Mesendoderm (in vitro differentiated cells): ENCODE results near the gene SLC8B1.

Source experiments
- DNase-seq: peaks from one replicate; pipeline ENCODE4 v3.0.0; 2013
- H2AK5ac ChIP-seq: 2 replicates; pipeline ENCODE4 v1.6.1; 2013; ENCODE audit warnings: low read length, inconsistent platforms
- H2BK120ac ChIP-seq: 2 replicates; pipeline ENCODE4 v1.6.1; 2013; ENCODE audit warnings: low read depth, mild to moderate bottlenecking, low read length, moderate library complexity, mixed read lengths
- H2BK15ac ChIP-seq: replicated peaks from 2 replicates; pipeline ENCODE4 v1.6.1; 2013; ENCODE audit warnings: low read depth, mild to moderate bottlenecking, moderate library complexity
- H2BK5ac ChIP-seq: 2 replicates; pipeline ENCODE4 v1.6.1; 2013; ENCODE audit warnings: low read length, inconsistent platforms
- H3K18ac ChIP-seq: 2 replicates; pipeline ENCODE4 v1.6.1; 2013; ENCODE audit warnings: mild to moderate bottlenecking, low read length, mixed read lengths
- H3K23ac ChIP-seq: one replicate; pipeline ENCODE4 v1.6.1; 2013; ENCODE audit warnings: low read length
- H3K27ac ChIP-seq: 2 replicates; pipeline ENCODE4 v1.5.1; 2013; ENCODE audit warnings: low read depth, mild to moderate bottlenecking, inconsistent platforms, low read length, moderate library complexity
- H3K27me3 ChIP-seq: 2 replicates; pipeline ENCODE4 v1.6.1; 2013; ENCODE audit warnings: low read length, control low read depth, mild to moderate bottlenecking, inconsistent platforms; ENCODE audit not compliant: insufficient read depth, poor library complexity
- H3K36me3 ChIP-seq: 2 replicates; pipeline ENCODE4 v1.6.1; 2013; ENCODE audit warnings: low read length, inconsistent platforms; ENCODE audit not compliant: control insufficient read depth, insufficient read depth
- H3K4ac ChIP-seq: one replicate; pipeline ENCODE4 v1.6.1; 2013; ENCODE audit warnings: low read depth, mild to moderate bottlenecking, low read length, moderate library complexity
- H3K4me1 ChIP-seq: 2 replicates; pipeline ENCODE4 v1.6.1; 2013; ENCODE audit warnings: low read depth, low read length, inconsistent platforms; ENCODE audit not compliant: control insufficient read depth
- H3K4me2 ChIP-seq: 2 replicates; pipeline ENCODE4 v1.6.1; 2013; ENCODE audit warnings: low read length
- H3K4me3 ChIP-seq: 2 replicates; pipeline ENCODE4 v1.5.1; 2013; ENCODE audit warnings: mild to moderate bottlenecking, low read length
- H3K56ac ChIP-seq: one replicate; pipeline ENCODE4 v1.6.1; 2013; ENCODE audit warnings: low read length
- H3K79me1 ChIP-seq: 2 replicates; pipeline ENCODE4 v1.6.1; 2013; ENCODE audit warnings: low read length, inconsistent platforms
- H3K79me2 ChIP-seq: 2 replicates; pipeline ENCODE4 v1.6.1; 2013; ENCODE audit warnings: mild to moderate bottlenecking, low read length; ENCODE audit not compliant: control insufficient read depth, insufficient read depth
- H3K9ac ChIP-seq: 2 replicates; pipeline ENCODE4 v1.6.1; 2013; ENCODE audit warnings: low read length, inconsistent platforms
- H4K5ac ChIP-seq: one replicate; pipeline ENCODE4 v1.6.1; 2013; ENCODE audit warnings: low read length
- H4K8ac ChIP-seq: one replicate; pipeline ENCODE4 v1.6.1; 2013; ENCODE audit warnings: low read depth, mild to moderate bottlenecking, control low read depth, low read length, moderate library complexity
- WGBS: extraction: QIAGEN DNeasy Blood & Tissue Kit; methylation state at CpG from one replicate; pipeline ENCODE4 v1.1.7; 2013; ENCODE audit warnings: low lambda C conversion rate, missing lambda C conversion rate; ENCODE audit not compliant: insufficient coverage; ENCODE audit errors: extremely low coverage; 5-methylcytosine and 5-hydroxymethylcytosine counted together

The SLC8B1 gene

GRCh38 chr12:113332688-113333417 lies 2.1 kb downstream of the SLC8B1 start:
- H2BK15ac ChIP-seq: no peak overlapping the region
- H3K23ac ChIP-seq: no peak overlapping the region
- H3K18ac ChIP-seq: no peak overlapping the region
- no peak for DNase-seq
- H3K4ac ChIP-seq: no peak overlapping the region
- H3K9ac ChIP-seq: no peak overlapping the region
- H4K5ac ChIP-seq: no peak overlapping the region
- no peak overlapping the region for H3K4me2 ChIP-seq
- H3K27ac ChIP-seq: no peak overlapping the region
- no peak overlapping the region for H2BK120ac ChIP-seq
- no CpG with 5 or more reads among the region's 17 CpGs for WGBS
- no peaks in the 10 kb centered on the region for H3K4me1 ChIP-seq
- no peak overlapping the region for H3K4me3 ChIP-seq
- no peaks in the 10 kb centered on the region for H3K36me3 ChIP-seq
- no peaks in the 10 kb centered on the region for H3K79me1 ChIP-seq
- H3K56ac ChIP-seq: no peak overlapping the region
- H4K8ac ChIP-seq: no peak overlapping the region
- no peaks in the 10 kb centered on the region for H3K79me2 ChIP-seq
- no peak overlapping the region for H2AK5ac ChIP-seq
- H3K27me3 ChIP-seq: no peaks in the 10 kb centered on the region
- no peak overlapping the region for H2BK5ac ChIP-seq

GRCh38 chr12:113330505-113330904 lies 4.4 kb downstream of the SLC8B1 start:
- H4K8ac ChIP-seq: no peak overlapping the region
- H3K79me2 ChIP-seq: no peaks in the 10 kb centered on the region
- no peak overlapping the region for H4K5ac ChIP-seq
- H3K4me1 ChIP-seq: no peaks in the 10 kb centered on the region
- no peaks in the 10 kb centered on the region for H3K27me3 ChIP-seq
- no peaks in the 10 kb centered on the region for H3K36me3 ChIP-seq
- no peak for DNase-seq
- no peak overlapping the region for H3K4me2 ChIP-seq
- H3K56ac ChIP-seq: no peak overlapping the region
- H2AK5ac ChIP-seq: no peak overlapping the region
- no peak overlapping the region for H2BK120ac ChIP-seq
- no peak overlapping the region for H3K4ac ChIP-seq
- H3K79me1 ChIP-seq: no peaks in the 10 kb centered on the region
- H3K9ac ChIP-seq: no peak overlapping the region
- no CpG with 5 or more reads among the region's 2 CpGs for WGBS
- no peak overlapping the region for H2BK5ac ChIP-seq
- H3K27ac ChIP-seq: no peak overlapping the region
- no peak overlapping the region for H3K4me3 ChIP-seq
- H3K18ac ChIP-seq: no peak overlapping the region
- H3K23ac ChIP-seq: no peak overlapping the region
- no peak overlapping the region for H2BK15ac ChIP-seq

- H4K8ac ChIP-seq: no peak overlapping the region
- no peak overlapping the region for H3K4me3 ChIP-seq
- H3K27ac ChIP-seq: no peak overlapping the region
- H3K18ac ChIP-seq: no peak overlapping the region
- no peak overlapping the region for H2BK120ac ChIP-seq
- H2AK5ac ChIP-seq: no peak overlapping the region
- no peaks in the 10 kb centered on the region for H3K4me1 ChIP-seq
- H3K36me3 ChIP-seq: no peaks in the 10 kb centered on the region
- no peak overlapping the region for H3K4me2 ChIP-seq
- no peak overlapping the region for H3K9ac ChIP-seq
- H3K79me1 ChIP-seq: no peaks in the 10 kb centered on the region
- no CpG with 5 or more reads among the region's 1 CpG for WGBS
- H3K56ac ChIP-seq: no peak overlapping the region
- no peaks in the 10 kb centered on the region for H3K79me2 ChIP-seq
- H3K23ac ChIP-seq: no peak overlapping the region
- no peak for DNase-seq
- no peak overlapping the region for H4K5ac ChIP-seq
- no peak overlapping the region for H3K4ac ChIP-seq
- H2BK5ac ChIP-seq: no peak overlapping the region
- no peak overlapping the region for H2BK15ac ChIP-seq
- no peaks in the 10 kb centered on the region for H3K27me3 ChIP-seq
Measured at GRCh38 chr12:113329791-113330417, 5.0 kb downstream of the SLC8B1 start.

- Histone ChIP-seq H3K79me2 (no peaks in the 10 kb centered on the region), H3K27ac (no peak overlapping the region), H3K27me3 (no peaks in the 10 kb centered on the region), H3K4ac (no peak overlapping the region), H2BK5ac (no peak overlapping the region), H2BK15ac (no peak overlapping the region), H3K79me1 (no peaks in the 10 kb centered on the region), H3K4me2 (no peak overlapping the region), H2AK5ac (no peak overlapping the region), H3K23ac (no peak overlapping the region), H3K4me1 (no peaks in the 10 kb centered on the region), H2BK120ac (no peak overlapping the region), H3K4me3 (no peak overlapping the region), H3K56ac (no peak overlapping the region), H3K9ac (no peak overlapping the region), H3K36me3 (no peaks in the 10 kb centered on the region), H4K5ac (no peak overlapping the region), H4K8ac (no peak overlapping the region), H3K18ac (no peak overlapping the region)
- no CpG with 5 or more reads among the region's 9 CpGs for WGBS
- DNase-seq: no peak
Measured at GRCh38 chr12:113329022-113329790, 5.7 kb downstream of the SLC8B1 start.

- no peak overlapping the region for H2AK5ac ChIP-seq
- H3K27me3 ChIP-seq: no peaks in the 10 kb centered on the region
- no peak for DNase-seq
- no peaks in the 10 kb centered on the region for H3K36me3 ChIP-seq
- H3K18ac ChIP-seq: no peak overlapping the region
- H3K79me1 ChIP-seq: no peaks in the 10 kb centered on the region
- no peaks in the 10 kb centered on the region for H3K79me2 ChIP-seq
- no peaks in the 10 kb centered on the region for H3K4me1 ChIP-seq
- H3K9ac ChIP-seq: no peak overlapping the region
- H3K27ac ChIP-seq: no peak overlapping the region
- H2BK120ac ChIP-seq: no peak overlapping the region
- no CpG with 5 or more reads among the region's 5 CpGs for WGBS
- H4K5ac ChIP-seq: no peak overlapping the region
- no peak overlapping the region for H3K4me3 ChIP-seq
- no peak overlapping the region for H3K4me2 ChIP-seq
- no peak overlapping the region for H3K23ac ChIP-seq
- H3K56ac ChIP-seq: no peak overlapping the region
- H4K8ac ChIP-seq: no peak overlapping the region
- H3K4ac ChIP-seq: no peak overlapping the region
- no peak overlapping the region for H2BK15ac ChIP-seq
- no peak overlapping the region for H2BK5ac ChIP-seq
Measured at GRCh38 chr12:113328368-113328889, 6.5 kb downstream of the SLC8B1 start.
